Ovary (tissue), 3 donors: ENCODE measurements around the gene SRP68.

Experiments used
- POLR2A ChIP-seq: fragments of 450-650 bp; IDR thresholded peaks from one replicate; pipeline ENCODE4 v1.6.1; 2017; ENCODE audit warnings: antibody characterized with exemption, mild to moderate bottlenecking, moderate library complexity
- TF ChIP-seq, protein P1 (sequence below), 3 donors: fragments of 450-650 bp in 2 of 3; fragments of 200-600 bp in 1 of 3; IDR thresholded peaks; one replicate each; pipeline versions ENCODE4 v1.5.1 to v1.8.0; 2016 to 2022; ENCODE audit warnings: antibody characterized with exemption in 3 of 3, mild to moderate bottlenecking in 1 of 3
- donor health status: DM: no; HTN: no; CAD: no.

DNA sequence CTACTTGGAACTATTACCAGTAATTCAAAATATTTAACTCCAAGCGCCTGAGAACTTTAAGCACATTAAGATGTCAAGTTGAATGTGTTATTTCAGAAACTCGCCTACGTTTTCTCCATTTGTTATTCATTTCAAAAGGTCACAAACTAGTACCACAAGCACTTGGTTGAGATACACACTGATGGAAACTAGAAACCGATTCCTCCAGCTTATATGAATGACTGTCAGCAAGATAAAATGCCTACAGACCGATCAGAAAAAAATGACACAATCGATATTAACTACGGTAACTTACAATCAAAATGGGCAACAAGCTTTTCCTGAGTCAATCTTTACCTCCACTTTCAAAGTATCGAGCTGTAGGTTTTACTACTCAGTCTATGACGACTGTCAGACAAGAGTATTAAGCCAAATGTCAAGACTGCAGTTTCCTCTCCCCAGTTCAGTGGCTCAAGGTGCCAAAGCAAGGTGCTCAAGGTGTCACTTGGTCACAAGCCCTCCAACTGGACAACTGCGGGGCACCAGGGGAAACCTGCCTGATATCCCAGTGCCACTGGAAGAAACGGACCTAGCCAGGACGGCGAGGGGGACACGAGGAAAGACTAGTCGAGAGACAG is 678 bp downstream of the SRP68 start:
- TF ChIP-seq, protein P1, sequence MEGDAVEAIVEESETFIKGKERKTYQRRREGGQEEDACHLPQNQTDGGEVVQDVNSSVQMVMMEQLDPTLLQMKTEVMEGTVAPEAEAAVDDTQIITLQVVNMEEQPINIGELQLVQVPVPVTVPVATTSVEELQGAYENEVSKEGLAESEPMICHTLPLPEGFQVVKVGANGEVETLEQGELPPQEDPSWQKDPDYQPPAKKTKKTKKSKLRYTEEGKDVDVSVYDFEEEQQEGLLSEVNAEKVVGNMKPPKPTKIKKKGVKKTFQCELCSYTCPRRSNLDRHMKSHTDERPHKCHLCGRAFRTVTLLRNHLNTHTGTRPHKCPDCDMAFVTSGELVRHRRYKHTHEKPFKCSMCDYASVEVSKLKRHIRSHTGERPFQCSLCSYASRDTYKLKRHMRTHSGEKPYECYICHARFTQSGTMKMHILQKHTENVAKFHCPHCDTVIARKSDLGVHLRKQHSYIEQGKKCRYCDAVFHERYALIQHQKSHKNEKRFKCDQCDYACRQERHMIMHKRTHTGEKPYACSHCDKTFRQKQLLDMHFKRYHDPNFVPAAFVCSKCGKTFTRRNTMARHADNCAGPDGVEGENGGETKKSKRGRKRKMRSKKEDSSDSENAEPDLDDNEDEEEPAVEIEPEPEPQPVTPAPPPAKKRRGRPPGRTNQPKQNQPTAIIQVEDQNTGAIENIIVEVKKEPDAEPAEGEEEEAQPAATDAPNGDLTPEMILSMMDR (IDR thresholded peaks at IDR 0.05), result no peak
- TF ChIP-seq POLR2A, result no peak
